GM12801 (cell line): Measurements from ENCODE around the gene COA3.

Experiments used
- CTCF ChIP-seq: IDR thresholded peaks from one replicate; pipeline ENCODE4 v1.5.1; 2011; ENCODE audit warnings: control low read depth; ENCODE audit not compliant: insufficient read length; ENCODE audit errors: extremely low read depth

The COA3 gene

GRCh38 chr17:42751628-42752027 is 46.9 kb downstream of the COA3 start:
- no peak for TF ChIP-seq CTCF

- TF ChIP-seq CTCF = no peak
Observed at GRCh38 chr17:42750739-42751344, 47.7 kb downstream of the COA3 start.

- TF ChIP-seq CTCF = no peak
Observed at GRCh38 chr17:42748908-42749798, 49.4 kb downstream of the COA3 start.

- TF ChIP-seq CTCF = no peak
Observed at GRCh38 chr17:42748202-42748907, 50.1 kb downstream of the COA3 start.
